C4-2B (cell line): Measurements from ENCODE around the gene TPCN1.

Experiments
- ZFX ChIP-seq: fragments of 450-650 bp; IDR thresholded peaks from 2 replicates; pipeline ENCODE4 v1.6.1; 2017
- TF ChIP-seq, protein P1 (sequence below): fragments of 450-650 bp; conservative IDR thresholded peaks from 2 replicates; pipeline ENCODE4 v1.5.1; 2017; ENCODE audit warnings: mild to moderate bottlenecking

DNA sequence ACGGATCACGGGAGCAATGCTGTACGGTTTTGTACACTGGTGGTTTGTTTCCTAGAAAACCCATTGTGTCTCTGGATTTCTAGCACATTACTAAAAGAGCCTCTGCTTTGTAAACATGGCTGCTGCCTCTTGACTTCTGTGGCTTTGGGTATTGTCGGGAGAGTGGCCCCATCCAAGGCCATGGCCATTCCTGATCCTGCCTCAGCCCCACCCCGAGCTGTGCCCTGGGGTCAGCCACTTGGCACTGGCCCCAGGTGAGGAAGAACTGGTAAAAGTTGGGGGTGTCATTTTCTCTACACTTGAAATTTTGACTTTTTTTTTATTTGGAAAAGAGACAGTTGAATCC is 77.2 kb downstream of the TPCN1 start:
- no peak for TF ChIP-seq ZFX
- TF ChIP-seq, protein P1, sequence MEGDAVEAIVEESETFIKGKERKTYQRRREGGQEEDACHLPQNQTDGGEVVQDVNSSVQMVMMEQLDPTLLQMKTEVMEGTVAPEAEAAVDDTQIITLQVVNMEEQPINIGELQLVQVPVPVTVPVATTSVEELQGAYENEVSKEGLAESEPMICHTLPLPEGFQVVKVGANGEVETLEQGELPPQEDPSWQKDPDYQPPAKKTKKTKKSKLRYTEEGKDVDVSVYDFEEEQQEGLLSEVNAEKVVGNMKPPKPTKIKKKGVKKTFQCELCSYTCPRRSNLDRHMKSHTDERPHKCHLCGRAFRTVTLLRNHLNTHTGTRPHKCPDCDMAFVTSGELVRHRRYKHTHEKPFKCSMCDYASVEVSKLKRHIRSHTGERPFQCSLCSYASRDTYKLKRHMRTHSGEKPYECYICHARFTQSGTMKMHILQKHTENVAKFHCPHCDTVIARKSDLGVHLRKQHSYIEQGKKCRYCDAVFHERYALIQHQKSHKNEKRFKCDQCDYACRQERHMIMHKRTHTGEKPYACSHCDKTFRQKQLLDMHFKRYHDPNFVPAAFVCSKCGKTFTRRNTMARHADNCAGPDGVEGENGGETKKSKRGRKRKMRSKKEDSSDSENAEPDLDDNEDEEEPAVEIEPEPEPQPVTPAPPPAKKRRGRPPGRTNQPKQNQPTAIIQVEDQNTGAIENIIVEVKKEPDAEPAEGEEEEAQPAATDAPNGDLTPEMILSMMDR, result no peak
